ENCODE measurements around the gene DOCK7.
"Not testable (repeated sequence)": the region's sequence is repeated elsewhere in the genome, so short reads cannot be mapped to it uniquely, and the experiment has no call there.

Gene DOCK7

GRCh38 chr1:62693123-62693522 is 4.9 kb upstream of the DOCK7 start:
- in situ Hi-C loops (cut with MboI; ENCODE audit: low sequenced_read_pairs), result no loop called here

GRCh38 chr1:62691062-62691844 is 3.1 kb upstream of the DOCK7 start:
- in situ Hi-C loops (cut with MboI; ENCODE audit: low sequenced_read_pairs), result no loop called here

DNA sequence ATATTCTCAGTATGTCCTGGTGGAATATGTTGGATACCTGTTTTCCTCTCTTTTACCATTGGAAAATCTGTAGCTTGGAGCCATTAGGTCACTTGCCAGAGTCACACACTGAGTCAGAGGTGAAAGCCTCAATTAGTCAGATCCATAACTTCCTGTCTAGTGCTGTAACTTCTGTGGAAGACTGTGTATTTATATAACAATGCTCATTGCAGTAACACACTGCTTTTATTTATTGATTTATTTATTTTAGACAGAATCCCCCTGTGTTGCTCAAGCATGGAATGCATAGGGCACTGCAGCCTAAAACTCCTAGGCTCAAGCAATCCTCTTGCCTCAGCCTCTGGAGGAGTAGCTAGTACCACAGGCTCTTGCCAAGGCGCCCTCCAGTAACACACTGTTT is 1.3 kb upstream of the DOCK7 start:
- in situ Hi-C loops (cut with MboI; ENCODE audit: low sequenced_read_pairs), result no loop called here

GRCh38 chr1:62688687-62689085 is 500 bp upstream of the DOCK7 start:
- in situ Hi-C loops (cut with MboI; ENCODE audit: low sequenced_read_pairs), result no loop called here

DNA sequence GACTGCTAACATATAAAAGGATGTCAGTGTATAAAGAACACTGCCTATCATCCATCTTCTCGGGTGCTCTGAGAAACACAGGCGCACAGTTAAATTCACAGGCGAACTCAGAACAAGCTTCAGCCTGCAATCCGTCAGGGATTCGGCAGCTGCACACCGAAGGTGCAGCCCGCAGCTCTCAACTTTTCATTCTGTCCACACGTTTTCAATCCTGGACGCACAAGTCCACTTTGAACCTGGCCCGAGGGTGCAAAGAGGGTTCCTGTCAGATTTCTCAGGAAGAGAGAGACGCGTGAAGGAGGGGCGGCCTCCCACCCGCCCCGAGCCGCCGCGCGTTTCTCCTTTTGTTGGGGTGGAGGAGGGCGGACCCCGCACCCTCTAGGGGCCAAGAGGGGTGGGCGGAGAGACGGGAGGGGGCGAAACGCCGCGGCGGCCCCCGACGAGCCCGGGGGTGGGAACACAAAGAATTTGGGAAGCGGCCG is 724 bp downstream of the DOCK7 start:
- in situ Hi-C loops (cut with MboI; ENCODE audit: low sequenced_read_pairs), result no loop called here

GRCh38 chr1:62686822-62687221 is 1.4 kb downstream of the DOCK7 start:
- in situ Hi-C loops (cut with MboI; ENCODE audit: low sequenced_read_pairs), result no loop called here

- in situ Hi-C loops (cut with MboI; ENCODE audit: low sequenced_read_pairs), result no loop called here
These were observed 2.7 kb downstream of the DOCK7 start for GRCh38 chr1:62685431-62685859.

- in situ Hi-C loops (cut with MboI; ENCODE audit: low sequenced_read_pairs), result no loop called here
These were observed 5.7 kb downstream of the DOCK7 start for GRCh38 chr1:62682531-62682930.

DNA sequence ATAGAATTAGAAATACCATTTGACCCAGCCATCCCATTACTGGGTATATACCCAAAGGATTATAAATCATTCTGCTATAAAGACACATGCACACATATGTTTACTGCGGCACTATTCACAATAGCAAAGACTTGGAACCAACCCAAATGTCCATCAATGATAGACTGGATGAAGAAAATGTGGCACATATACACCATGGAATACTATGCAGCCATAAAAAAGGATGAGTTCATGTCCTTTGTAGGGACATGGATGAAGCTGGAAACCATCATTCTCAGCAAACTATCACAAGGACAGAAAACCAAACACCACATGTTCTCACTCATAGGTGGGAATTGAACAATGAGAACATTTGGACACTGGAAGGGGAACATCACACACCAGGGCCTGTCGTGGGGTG is 7.2 kb downstream of the DOCK7 start:
- in situ Hi-C loops (cut with MboI; ENCODE audit: low sequenced_read_pairs), result not testable (repeated sequence)

GRCh38 chr1:62677822-62678221 is 10.4 kb downstream of the DOCK7 start:
- in situ Hi-C loops (cut with MboI; ENCODE audit: low sequenced_read_pairs), result not testable (repeated sequence)

GRCh38 chr1:62676611-62677356 is 11.4 kb downstream of the DOCK7 start:
- in situ Hi-C loops (cut with MboI; ENCODE audit: low sequenced_read_pairs), result no loop called here

GRCh38 chr1:62673629-62674028 is 14.6 kb downstream of the DOCK7 start:
- in situ Hi-C loops (cut with MboI; ENCODE audit: low sequenced_read_pairs), result no loop called here

- in situ Hi-C loops (cut with MboI; ENCODE audit: low sequenced_read_pairs), result no loop called here
These were observed 16.2 kb downstream of the DOCK7 start for GRCh38 chr1:62672029-62672428.

DNA sequence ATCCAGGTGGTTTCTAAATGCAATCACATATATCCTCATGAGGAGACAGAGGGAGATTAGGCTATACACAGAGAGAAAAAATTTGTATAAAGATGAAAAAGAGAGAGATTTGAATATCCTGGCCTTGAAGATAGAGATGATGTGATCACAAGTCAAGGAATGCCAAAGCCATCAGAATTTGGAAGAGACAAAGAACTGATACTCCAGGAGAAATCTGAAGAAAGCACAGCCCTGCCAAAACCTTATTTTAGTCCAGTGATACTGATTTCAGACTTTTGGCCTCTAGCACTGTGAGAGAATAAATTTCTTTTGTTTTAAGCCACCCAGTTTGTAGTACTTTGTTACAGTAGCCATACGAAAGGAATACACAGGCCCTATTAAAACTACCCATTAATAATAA is 33.4 kb downstream of the DOCK7 start:
- in situ Hi-C loops (cut with MboI; ENCODE audit: low sequenced_read_pairs), result no loop called here

DNA sequence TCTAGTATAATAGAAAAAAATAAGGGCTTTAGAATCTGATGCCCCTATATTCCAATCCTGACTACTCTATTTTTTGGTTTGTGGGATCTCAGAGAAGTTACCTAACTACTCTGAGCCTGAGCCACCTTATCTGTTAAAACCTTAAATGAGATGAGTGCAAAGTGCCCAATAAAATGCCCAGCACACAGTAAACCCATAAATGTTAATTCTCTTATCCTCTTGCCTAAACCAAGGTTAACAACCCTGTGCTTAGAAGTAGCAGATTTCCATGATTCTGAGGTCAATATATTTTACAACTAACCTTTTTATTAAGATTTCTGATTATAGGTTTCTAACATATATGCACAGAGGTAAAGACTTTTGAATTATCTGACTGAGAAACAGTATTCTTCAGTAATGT is 35.8 kb downstream of the DOCK7 start:
- in situ Hi-C loops (cut with MboI; ENCODE audit: low sequenced_read_pairs), result no loop called here

DNA sequence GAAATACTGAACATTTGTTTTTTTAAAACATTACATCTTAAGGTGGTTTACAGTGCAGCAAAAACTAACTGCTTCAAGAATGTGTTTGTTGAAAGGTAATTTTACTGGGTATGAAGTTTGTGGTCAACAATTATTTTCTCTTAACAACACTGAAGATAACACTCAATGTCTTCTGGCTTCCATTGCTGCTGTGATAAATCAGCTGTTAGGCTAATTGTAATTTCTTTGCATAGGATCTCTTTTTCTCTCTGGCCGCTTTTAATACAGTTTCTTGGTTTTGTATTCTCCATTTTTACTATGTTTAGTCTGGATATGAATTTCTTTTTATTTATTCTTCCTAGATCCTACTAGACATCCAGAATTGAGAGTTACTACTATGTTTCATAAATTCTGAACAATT is 44.9 kb downstream of the DOCK7 start:
- in situ Hi-C loops (cut with MboI; ENCODE audit: low sequenced_read_pairs), result no loop called here

- in situ Hi-C loops (cut with MboI; ENCODE audit: low sequenced_read_pairs), result no loop called here
These were observed 50.6 kb downstream of the DOCK7 start for GRCh38 chr1:62637392-62638105.

GRCh38 chr1:62628506-62628905 is 59.7 kb downstream of the DOCK7 start:
- in situ Hi-C loops (cut with MboI; ENCODE audit: low sequenced_read_pairs), result no loop called here

DNA sequence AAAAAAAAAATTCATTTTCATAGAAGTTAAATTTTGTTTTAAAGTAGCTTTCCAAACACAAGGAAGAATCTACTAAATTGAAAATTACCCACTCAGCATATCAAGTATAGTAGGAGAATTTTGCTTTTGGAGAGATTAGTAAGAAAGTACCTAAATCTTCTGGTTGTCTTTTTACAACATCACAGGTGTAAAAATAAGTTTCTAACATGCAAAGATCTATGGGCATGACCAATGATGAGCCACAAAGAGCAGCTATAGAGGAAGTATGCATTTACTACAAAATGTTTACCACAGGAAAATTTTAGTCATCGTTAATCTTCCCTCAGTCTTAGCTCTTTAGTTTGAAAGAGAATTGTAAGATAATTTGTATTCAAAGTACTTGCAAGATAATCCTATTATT is 62.8 kb downstream of the DOCK7 start:
- in situ Hi-C loops (cut with MboI; ENCODE audit: low sequenced_read_pairs), result no loop called here

DNA sequence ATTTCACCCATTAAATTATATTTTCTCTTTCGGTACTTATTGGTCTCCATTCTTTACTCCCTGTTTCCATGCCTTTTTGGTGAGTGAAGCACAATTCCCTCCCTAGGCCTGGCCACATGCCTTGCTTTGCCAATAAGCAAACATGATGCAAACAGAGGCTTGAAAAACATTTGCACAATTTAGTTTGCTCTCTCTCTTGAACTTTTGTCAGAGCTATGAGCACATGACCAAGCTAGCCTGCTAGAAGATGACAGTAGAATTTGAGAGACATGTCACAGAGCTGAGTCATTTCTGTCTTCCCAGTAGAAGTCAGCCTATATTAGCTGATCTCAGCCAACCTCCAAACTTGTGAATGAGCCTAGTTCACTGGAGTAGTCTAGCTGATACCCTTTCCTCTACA is 66.3 kb downstream of the DOCK7 start:
- in situ Hi-C loops (cut with MboI; ENCODE audit: low sequenced_read_pairs), result no loop called here

DNA sequence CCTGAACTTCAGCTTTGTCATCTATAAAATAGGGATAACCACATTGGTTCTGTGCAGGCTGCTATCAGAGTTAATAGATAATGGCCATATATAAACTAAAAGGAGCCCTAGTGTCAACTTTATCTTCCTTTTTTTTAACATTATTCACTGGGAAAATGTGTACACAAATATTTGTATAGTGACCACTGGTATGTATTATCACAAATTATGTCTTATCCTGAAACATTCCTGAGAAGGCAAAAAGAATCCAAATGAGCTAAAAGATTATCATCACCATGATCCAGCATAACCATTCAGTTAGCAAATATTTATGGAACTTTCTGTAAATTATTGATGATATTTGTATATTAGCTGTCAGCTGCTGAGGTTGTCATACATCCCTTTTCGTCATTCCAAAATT is 74.3 kb downstream of the DOCK7 start:
- in situ Hi-C loops (cut with MboI; ENCODE audit: low sequenced_read_pairs), result no loop called here

DNA sequence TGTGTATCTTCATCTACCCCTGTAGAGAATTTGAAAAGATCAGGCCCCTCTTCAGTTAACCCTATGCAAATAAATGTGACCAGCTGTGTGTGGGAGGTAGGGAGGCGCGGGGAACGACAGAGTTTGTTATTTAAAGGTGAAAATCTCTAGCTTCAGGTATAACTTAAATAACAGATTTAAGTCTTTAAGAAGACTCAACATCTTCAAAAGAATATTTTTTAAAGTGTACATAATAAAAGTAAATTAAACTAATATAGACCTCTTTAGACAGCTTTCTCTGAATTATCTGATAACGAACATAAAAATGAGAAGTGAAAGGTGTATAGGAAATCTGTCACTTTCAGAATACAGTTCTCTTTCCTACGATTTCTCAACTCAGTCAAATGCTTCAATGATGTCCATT is 74.9 kb downstream of the DOCK7 start:
- in situ Hi-C loops (cut with MboI; ENCODE audit: low sequenced_read_pairs), result no loop called here

All from HL-60/S4 (cell line).